Suprapubic skin (tissue), 3 donors: Measurements from ENCODE around the gene CLCF1.

Experiments
- CTCF ChIP-seq, 2 donors: fragments of 200-600 bp in 1 of 2; fragments of 450-650 bp in 1 of 2; sonication (generic) in 1 of 2; IDR thresholded peaks; one replicate each; pipeline ENCODE4 v1.5.1; 2016 to 2019; ENCODE audit warnings: antibody characterized with exemption in 2 of 2, mild to moderate bottlenecking in 1 of 2, moderate library complexity in 1 of 2
- EP300 ChIP-seq: sonication (generic); formaldehyde crosslinking; IDR thresholded peaks from one replicate; pipeline ENCODE4 v1.6.1; 2017; ENCODE audit warnings: antibody characterized with exemption
- POLR2A ChIP-seq, 2 donors: fragments of 450-650 bp; IDR thresholded peaks; one replicate each; pipeline ENCODE4 v1.6.1; 2017; ENCODE audit warnings: antibody characterized with exemption in 2 of 2, mild to moderate bottlenecking in 2 of 2, moderate library complexity in 2 of 2

GRCh38 chr11:67409261-67409666 lies 35.9 kb upstream of the CLCF1 start:
- no peak for TF ChIP-seq CTCF (IDR thresholded peaks at IDR 0.05)
- no peak for TF ChIP-seq POLR2A (IDR thresholded peaks at IDR 0.05)
- no peak for TF ChIP-seq EP300
